ENCODE measurements around the gene TIAL1.

TIAL1 gene

GRCh38 chr10:119538632-119539358, 58.0 kb downstream of the TIAL1 start:
- Histone ChIP-seq H3K27me3 (ENCODE audit: low read length) (no peaks in the 10 kb centered on the region), H3K79me2 (ENCODE audit: insufficient read depth, low read length) (no peaks in the 10 kb centered on the region), H2AFZ (ENCODE audit: low read depth, low read length, severe bottlenecking) (no peak overlapping the region), H3K4me2 (ENCODE audit: low read depth, low read length, poor library complexity, severe bottlenecking) (no peak overlapping the region), H4K20me1 (ENCODE audit: low read depth, low read length) (no peaks in the 10 kb centered on the region; the same call in 1 of the 2 replicates), H3K27ac (ENCODE audit: low read depth, low read length) (no peak overlapping the region), H3K36me3 (ENCODE audit: low read length) (no peaks in the 10 kb centered on the region), H3K9me2 (replicated peaks; ENCODE audit: insufficient read depth, low read length) (no peaks in the 10 kb centered on the region), H3K4me3 (ENCODE audit: insufficient read depth, low read length, poor library complexity, severe bottlenecking) (no peak overlapping the region), H3K9ac (ENCODE audit: low read length) (no peak overlapping the region), H3K9me3 (ENCODE audit: insufficient read depth, low read length) (no peaks in the 10 kb centered on the region), H3F3A (ENCODE audit: insufficient read depth) (0 out of 2 replicates have a peak, but pooled peaks cover 12% of the 10 kb centered on the region)
- no peak for TF ChIP-seq CTCF (IDR thresholded peaks at IDR 0.05; ENCODE audit: insufficient read depth, low read length, poor library complexity, severe bottlenecking)
- TF ChIP-seq EZH2phosphoT487 (conservative IDR thresholded peaks at IDR 0.05; ENCODE audit: low read length) = no peak

DNA sequence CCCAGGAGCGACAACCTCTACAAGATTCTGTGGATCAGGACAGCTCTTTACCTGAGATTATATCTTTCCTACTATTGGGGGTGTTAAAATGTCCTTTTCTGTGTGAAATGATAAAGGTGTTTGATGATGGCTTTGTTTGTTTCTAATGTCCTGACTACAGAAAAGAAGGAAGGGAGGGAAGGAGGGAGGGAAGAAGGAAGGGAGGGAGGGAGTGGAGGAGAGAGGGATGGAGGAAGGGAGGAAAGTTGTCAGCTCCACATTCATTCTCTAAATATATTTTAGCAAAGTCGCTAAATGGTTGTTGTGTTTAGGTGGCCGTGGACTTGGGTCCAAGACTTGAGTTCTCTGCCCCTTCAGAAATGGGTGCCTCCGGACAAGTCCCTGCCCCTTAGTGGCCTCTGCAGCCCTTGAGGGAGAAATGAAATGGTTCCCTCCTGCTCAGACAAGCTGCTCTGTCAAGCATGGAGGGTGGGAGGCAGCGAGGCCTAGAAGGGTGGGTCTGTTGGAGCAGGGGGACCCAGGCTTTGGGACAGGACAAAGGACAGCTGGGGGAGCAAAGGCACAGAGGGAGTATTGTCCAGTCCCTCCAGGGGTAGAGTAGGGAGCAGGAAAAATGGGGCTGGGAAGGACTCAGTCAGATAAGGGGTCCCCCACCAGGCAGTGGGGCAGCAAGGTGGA, 58.7 kb downstream of the TIAL1 start:
- no peaks in the 10 kb centered on the region for H3K9me3 ChIP-seq (ENCODE audit: insufficient read depth, low read length)
- H3K27me3 ChIP-seq (ENCODE audit: low read length) = no peaks in the 10 kb centered on the region
- H3K9ac ChIP-seq (ENCODE audit: low read length) = no peak overlapping the region
- no peak overlapping the region for H2AFZ ChIP-seq (ENCODE audit: low read depth, low read length, severe bottlenecking)
- H3K36me3 ChIP-seq (ENCODE audit: low read length) = no peaks in the 10 kb centered on the region
- H3K4me3 ChIP-seq (ENCODE audit: insufficient read depth, low read length, poor library complexity, severe bottlenecking) = no peak overlapping the region
- 0 out of 2 replicates have a peak, but pooled peaks cover 8% of the 10 kb centered on the region for H3F3A ChIP-seq (ENCODE audit: insufficient read depth)
- no peaks in the 10 kb centered on the region for H3K79me2 ChIP-seq (ENCODE audit: insufficient read depth, low read length)
- no peak overlapping the region for H3K27ac ChIP-seq (ENCODE audit: low read depth, low read length)
- no peak overlapping the region for H3K4me2 ChIP-seq (ENCODE audit: low read depth, low read length, poor library complexity, severe bottlenecking)
- H4K20me1 ChIP-seq (ENCODE audit: low read depth, low read length) = no peaks in the 10 kb centered on the region; the same call in 1 of the 2 replicates
- TF ChIP-seq CTCF (IDR thresholded peaks at IDR 0.05; ENCODE audit: insufficient read depth, low read length, poor library complexity, severe bottlenecking) (no peak), EZH2phosphoT487 (conservative IDR thresholded peaks at IDR 0.05; ENCODE audit: low read length) (no peak)
- no peaks in the 10 kb centered on the region for H3K9me2 ChIP-seq (replicated peaks; ENCODE audit: insufficient read depth, low read length)

GRCh38 chr10:119536508-119537025, 60.2 kb downstream of the TIAL1 start:
- TF ChIP-seq CTCF (IDR thresholded peaks at IDR 0.05; ENCODE audit: insufficient read depth, low read length, poor library complexity, severe bottlenecking) = no peak
- no peak for TF ChIP-seq EZH2phosphoT487 (conservative IDR thresholded peaks at IDR 0.05; ENCODE audit: low read length)
- no peak overlapping the region for H2AFZ ChIP-seq (ENCODE audit: low read depth, low read length, severe bottlenecking)
- H3K4me3 ChIP-seq (ENCODE audit: insufficient read depth, low read length, poor library complexity, severe bottlenecking) = no peak overlapping the region
- no peak overlapping the region for H3K27ac ChIP-seq (ENCODE audit: low read depth, low read length)
- no peak overlapping the region for H3K9ac ChIP-seq (ENCODE audit: low read length)
- no peaks in the 10 kb centered on the region for H3K9me3 ChIP-seq (ENCODE audit: insufficient read depth, low read length)
- no peaks in the 10 kb centered on the region; the same call in 1 of the 2 replicates for H4K20me1 ChIP-seq (ENCODE audit: low read depth, low read length)
- 0 out of 2 replicates have a peak, but pooled peaks cover 8% of the 10 kb centered on the region for H3F3A ChIP-seq (ENCODE audit: insufficient read depth)
- H3K79me2 ChIP-seq (ENCODE audit: insufficient read depth, low read length) = no peaks in the 10 kb centered on the region
- no peaks in the 10 kb centered on the region for H3K27me3 ChIP-seq (ENCODE audit: low read length)
- no peaks in the 10 kb centered on the region for H3K9me2 ChIP-seq (replicated peaks; ENCODE audit: insufficient read depth, low read length)
- H3K4me2 ChIP-seq (ENCODE audit: low read depth, low read length, poor library complexity, severe bottlenecking) = no peak overlapping the region
- H3K36me3 ChIP-seq (ENCODE audit: low read length) = no peaks in the 10 kb centered on the region
